ENCODE data around the gene RWDD3. TPM values are rescaled to one million over a fixed set of nuclear protein-coding genes. Genes with fewer than 3 reads are reported as not detected.

RWDD3 gene
- total and polyA plus RNA-seq, 2 of the 4 experiments (the other 2 are of a cell fraction) = 10.4 to 13.6 TPM

- WGBS, 2 experiments (ENCODE audit: extremely low coverage in 2 of 2, insufficient read length in 1 of 2) = no CpG with 5 or more reads among the region's 2 CpGs
- Histone ChIP-seq H3K18ac (ENCODE audit: low read depth, low read length) (no peak overlapping the region), H3K4me2 (ENCODE audit: low read depth, low read length) (no peak overlapping the region), H3K27me3 (ENCODE audit: control insufficient read depth, insufficient read depth, low read length) (no peaks in the 10 kb centered on the region), H2BK15ac (ENCODE audit: low read depth, low read length) (no peak overlapping the region), H2BK20ac (ENCODE audit: low read depth, low read length) (no peak overlapping the region), H4K20me1 (ENCODE audit: insufficient read depth, low read length) (no peaks in the 10 kb centered on the region), H3K27ac (ENCODE audit: insufficient read depth, low read length) (no peak overlapping the region), H4K8ac (ENCODE audit: low read depth in 2 of 2, low read length in 2 of 2) (no peak overlapping the region), H3K14ac (replicated peaks; ENCODE audit: low read depth, low read length) (no peak overlapping the region), H4K5ac (ENCODE audit: low read depth, low read length) (no peak overlapping the region), H2AK9ac (replicated peaks; ENCODE audit: low read depth, low read length, poor library complexity) (no peak overlapping the region), H3K4ac (ENCODE audit: low read depth, low read length) (no peak overlapping the region), H3K4me3 (ENCODE audit: insufficient read depth, low read depth, low read length) (no peak overlapping the region), H2AFZ (replicated peaks; ENCODE audit: low read length, poor library complexity) (no peak overlapping the region), H3K4me1 (ENCODE audit: control insufficient read depth, insufficient read depth, low read length) (peaks cover 5% of the 10 kb centered on the region; the same call in 1 of the 2 replicates), H3K9me3 (ENCODE audit: control insufficient read depth, insufficient read depth, low read length) (no peaks in the 10 kb centered on the region; the same call in 1 of the 2 replicates), H3K56ac (ENCODE audit: extremely low read depth, insufficient read depth, low read length) (no peak overlapping the region), H3K9me1 (ENCODE audit: insufficient read depth, low read length) (no peaks in the 10 kb centered on the region), H3K23ac (ENCODE audit: low read depth, low read length) (no peak overlapping the region), H4K91ac (ENCODE audit: insufficient read depth, low read depth, low read length) (no peak overlapping the region), H3K36me3 (ENCODE audit: control insufficient read depth, insufficient read depth, low read length) (no peaks in the 10 kb centered on the region), H2BK5ac (ENCODE audit: low read depth, low read length, poor library complexity, severe bottlenecking) (no peak overlapping the region), H3K9ac (ENCODE audit: low read depth, low read length) (no peak overlapping the region), H3K79me1 (ENCODE audit: low read depth in 1 of 2, low read length in 2 of 2) (no peaks in the 10 kb centered on the region), H2AK5ac (ENCODE audit: low read depth, low read length) (no peak overlapping the region), H2BK120ac (ENCODE audit: low read depth, low read length) (no peak overlapping the region)
- dilution Hi-C loops (cut with HindIII; ENCODE audit: low sequenced_read_pairs, unreplicated experiment) (no loop called here), intact Hi-C loops (cut with micrococcal nuclease) (no loop called here), in situ Hi-C loops (cut with MboI; ENCODE audit: low sequenced_read_pairs) (no loop called here)
- no peak for TF ChIP-seq NFE2L2 (IDR thresholded peaks at IDR 0.05; ENCODE audit: low read depth, low read length)
- no peak for TF ChIP-seq MXI1 (IDR thresholded peaks at IDR 0.05; ENCODE audit: borderline replicate concordance, low read depth, low read length)
- TF ChIP-seq SMC3 (IDR thresholded peaks at IDR 0.05; ENCODE audit: low read depth, low read length) = no peak
- TF ChIP-seq MAZ (IDR thresholded peaks at IDR 0.05; ENCODE audit: borderline replicate concordance, low read depth, low read length) = no peak
- no TSS peak for BruUV-seq (replicated peaks)
- DNase-seq (no peak), ATAC-seq (ENCODE audit: low read depth) (no peak)
- POLR2A ChIA-PET (ENCODE audit: unreplicated experiment) = no interaction called here
- CTCF ChIA-PET = interaction anchor here (1.0 kb wide), 1 partner anchor 10 kb away, joined by 3 read pairs; no protein-coding TSS in a partner anchor
These were observed 27.5 kb upstream of the RWDD3 start for GRCh38 chr1:95206514-95206913.
